Kidney (tissue), 14 donors: ENCODE results near the gene SRP19. TPM values are rescaled to one million over a fixed set of nuclear protein-coding genes. Genes with fewer than 3 reads are reported as not detected.

Experiments used
- DNase-seq, 5 donors: peaks; one replicate each; pipeline ENCODE4 v3.0.0-alpha.2; 2013 to 2020
- FAIRE-seq: peaks from 2 replicates; lab custom pipeline; 2012; peaks lifted over from hg19 to GRCh38; lab: Jason Lieb, UNC
- H3K27ac ChIP-seq, 2 donors: one replicate each; pipeline ENCODE4 v1.7.0; 2013; ENCODE audit warnings: low read depth in 2 of 2, low read length in 2 of 2, inconsistent platforms in 1 of 2
- H3K27me3 ChIP-seq: one replicate; pipeline ENCODE4 v1.7.1; 2013; ENCODE audit warnings: low read length, inconsistent platforms; ENCODE audit not compliant: control insufficient read depth, insufficient read depth
- H3K36me3 ChIP-seq, 3 donors: one replicate each; pipeline versions ENCODE4 v1.7.0 to v1.7.1; 2013; ENCODE audit warnings: low read length in 3 of 3, control low read depth in 1 of 3, inconsistent platforms in 1 of 3; ENCODE audit not compliant: insufficient read depth in 3 of 3, control insufficient read depth in 2 of 3
- H3K4me1 ChIP-seq, 3 donors: one replicate each; pipeline versions ENCODE4 v1.7.0 to v1.7.1; 2013; ENCODE audit warnings: low read length in 3 of 3, inconsistent platforms in 1 of 3, low read depth in 1 of 3; ENCODE audit not compliant: control insufficient read depth in 2 of 3, insufficient read depth in 2 of 3
- H3K4me3 ChIP-seq, 3 donors: one replicate each; pipeline versions ENCODE4 v1.7.0 to v1.8.1; 2013; ENCODE audit warnings: low read length in 3 of 3, control low read depth in 1 of 3, inconsistent platforms in 1 of 3
- H3K9ac ChIP-seq, 3 donors: one replicate each; pipeline versions ENCODE4 v1.7.0 to v1.7.1; 2013; ENCODE audit warnings: low read length in 3 of 3, control low read depth in 1 of 3, inconsistent platforms in 1 of 3
- H3K9me3 ChIP-seq, 3 donors: one replicate each; pipeline versions ENCODE4 v1.7.0 to v1.7.1; 2013; ENCODE audit warnings: low read length in 3 of 3, control low read depth in 1 of 3, inconsistent platforms in 1 of 3; ENCODE audit not compliant: control insufficient read depth in 2 of 3, insufficient read depth in 1 of 3
- CTCF ChIP-seq: IDR thresholded peaks from 3 replicates; pipeline ENCODE4 v1.5.1; 2012; ENCODE audit warnings: mild to moderate bottlenecking, moderate library complexity, borderline replicate concordance; ENCODE audit not compliant: insufficient read depth; ENCODE audit errors: extremely low read depth
- intact Hi-C: fragments of 100-400 bp; cut with DNase I; formaldehyde crosslinking; loops from one replicate; pipeline ENCODE4 v1.11.1; 2022
- polyA plus RNA-seq: library from polyadenylated mRNA; stranded (reverse); fragments of 350-450 nt; fragmentation: Illumina TruSeq; extraction: RNeasy Lipid Tissue Mini Kit (QIAGEN cat#74804); gene quantifications from one replicate; pipeline ENCODE4 v1.2.3, GENCODE V29; 2014; ENCODE audit warnings: low read depth, low replicate concordance; ENCODE audit not compliant: insufficient read depth
- total RNA-seq: library from RNA; stranded (reverse); fragmentation: NEBNext Ultra II Directional; extraction: Animal tissue kit (Norgen Biotek cat#: 25700); gene quantifications from one replicate; pipeline ENCODE4 v1.2.1, GENCODE V29; 2021
- donor health status: control.
- donor health status: control.
- donor health status: control.
- donor health status: control.
- donor health status: control.
- donor health status: DM: yes; HTN: yes; CAD: no.
- donor health status: Normal renal cell carcinoma (clear cell type).

The SRP19 gene
- total and polyA plus RNA-seq, 2 donors from 2014 or later: 33.0 to 80.6 TPM

GRCh38 chr5:112822456-112822855 lies 38.6 kb upstream of the SRP19 start:
- H3K27ac ChIP-seq: no peak overlapping the region
- DNase-seq (no peak), FAIRE-seq (no peak)
- no peaks in the 10 kb centered on the region for H3K9me3 ChIP-seq
- TF ChIP-seq CTCF: no peak
- no peaks in the 10 kb centered on the region for H3K4me1 ChIP-seq
- no peaks in the 10 kb centered on the region for H3K27me3 ChIP-seq
- H3K36me3 ChIP-seq: peaks cover 0 to 19% (median 6%) of the 10 kb centered on the region in 3 donors
- H3K9ac ChIP-seq: no peak overlapping the region
- intact Hi-C loops: no loop called here
- no peak overlapping the region for H3K4me3 ChIP-seq

- no peak overlapping the region for H3K27ac ChIP-seq
- no peak for FAIRE-seq
- H3K4me3 ChIP-seq: no peak overlapping the region
- H3K27me3 ChIP-seq: no peaks in the 10 kb centered on the region
- DNase-seq: no peak
- no peak for TF ChIP-seq CTCF
- H3K4me1 ChIP-seq: no peaks in the 10 kb centered on the region
- peaks cover 0 to 26% (median 6%) of the 10 kb centered on the region in 3 donors for H3K36me3 ChIP-seq
- intact Hi-C loops: no loop called here
- no peaks in the 10 kb centered on the region for H3K9me3 ChIP-seq
- H3K9ac ChIP-seq: no peak overlapping the region
Measured at GRCh38 chr5:112823181-112823580, 37.9 kb upstream of the SRP19 start.

GRCh38 chr5:112823656-112824055 lies 37.4 kb upstream of the SRP19 start:
- H3K4me1 ChIP-seq: no peaks in the 10 kb centered on the region
- H3K9ac ChIP-seq: no peak overlapping the region
- no peak for TF ChIP-seq CTCF
- H3K27me3 ChIP-seq: no peaks in the 10 kb centered on the region
- peaks cover 0 to 26% (median 6%) of the 10 kb centered on the region in 3 donors for H3K36me3 ChIP-seq
- intact Hi-C loops: no loop called here
- FAIRE-seq (no peak), DNase-seq (no peak)
- no peaks in the 10 kb centered on the region for H3K9me3 ChIP-seq
- no peak overlapping the region for H3K27ac ChIP-seq
- H3K4me3 ChIP-seq: no peak overlapping the region

GRCh38 chr5:112824197-112824596 lies 36.9 kb upstream of the SRP19 start:
- Histone ChIP-seq H3K4me1 (no peaks in the 10 kb centered on the region), H3K4me3 (no peak overlapping the region), H3K9me3 (no peaks in the 10 kb centered on the region), H3K27ac (no peak overlapping the region), H3K9ac (no peak overlapping the region), H3K27me3 (no peaks in the 10 kb centered on the region), H3K36me3 (peaks cover under 1 to 31% (median 4%) of the 10 kb centered on the region in 3 donors)
- TF ChIP-seq CTCF: no peak
- intact Hi-C loops: no loop called here
- FAIRE-seq (no peak), DNase-seq (no peak)
